Pancreas (tissue), 10 donors: ENCODE measurements around the gene MCM7. TPM values are rescaled to one million over a fixed set of nuclear protein-coding genes. Genes with fewer than 3 reads are reported as not detected.

Experiments used
- ATAC-seq, 4 donors: fragments of 200-7000 bp; cut with Tn5 transposase; one replicate each; pipeline versions ENCODE4 v1.8.0 to v1.9.1; 2020; ENCODE audit warnings: mild to moderate bottlenecking in 4 of 4, moderate library complexity in 4 of 4
- DNase-seq, 6 donors: peaks; one replicate each; pipeline ENCODE4 v3.0.0-alpha.2; 2020
- FAIRE-seq: peaks from 2 replicates; lab custom pipeline; 2012; peaks lifted over from hg19 to GRCh38; lab: Jason Lieb, UNC
- H3K27ac ChIP-seq, 4 donors: fragments of 200-600 bp; sonication (generic); 1 replicate in 3 of 4; 2 replicates in 1 of 4; pipeline versions ENCODE4 v1.5.0 to v1.8.0; 2020
- H3K27me3 ChIP-seq, 4 donors: fragments of 200-600 bp; one replicate each; pipeline ENCODE4 v1.8.0; 2021
- H3K36me3 ChIP-seq, 3 donors: fragments of 200-600 bp; sonication (generic) in 1 of 3; one replicate each; pipeline versions ENCODE4 v1.5.0 to v1.8.0; 2020 to 2021
- H3K4me1 ChIP-seq, 3 donors: fragments of 200-600 bp; one replicate each; pipeline ENCODE4 v1.8.0; 2021
- H3K4me3 ChIP-seq, 4 donors: fragments of 200-600 bp; sonication (generic) in 2 of 4; one replicate each; pipeline versions ENCODE4 v1.5.0 to v1.8.0; 2020 to 2021
- H3K9me3 ChIP-seq, 4 donors: fragments of 200-600 bp; one replicate each; pipeline ENCODE4 v1.8.0; 2021
- CTCF ChIP-seq, 4 donors: fragments of 200-600 bp; sonication (generic) in 3 of 4; IDR thresholded peaks; one replicate each; pipeline versions ENCODE4 v1.5.0 to v1.8.0; 2021; ENCODE audit warnings: antibody characterized with exemption in 4 of 4
- WGBS, 2 donors: extraction: QIAGEN DNeasy Blood & Tissue Kit; methylation state at CpG; one replicate each; pipeline ENCODE4 v1.1.7; 2013; 5-methylcytosine and 5-hydroxymethylcytosine counted together
- intact Hi-C, 3 donors: fragments of 100-400 bp; cut with DNase I; formaldehyde crosslinking; loops; one replicate each; pipeline versions ENCODE4 v1.11.1 to v1.14.2; 2022
- microRNA-seq, 2 donors: library from miRNA; unstranded; fragments of <30 nt; microRNA quantifications; one replicate each; pipeline versions ENCODE4 to v1.1.0, GENCODE V29; 2019 to 2020
- polyA plus RNA-seq, 2 donors: library from polyadenylated mRNA; stranded (reverse); fragments of 200-250 nt; gene quantifications; one replicate each; pipeline ENCODE4 v1.2.3, GENCODE V29; 2013
- total RNA-seq, 6 donors: library from RNA; stranded (reverse); fragmentation: NEBNext Ultra II Directional in 4 of 6; extraction: Animal tissue kit (Norgen Biotek cat#: 25700) in 4 of 6; gene quantifications; one replicate each; pipeline versions ENCODE4 v1.2.1 to v1.2.4, GENCODE V29; 2021 to 2023
- donor health status: healthy with polysubstance abuse.
- donor health status: DM: no; HTN: no; CAD: no; lungs with moderate emphysema.
- donor health status: DM: no; HTN: no; CAD: no.
- donor health status: control.
- donor health status: control.
- donor health status: Bipolar disorder and iron deficiency.
- donor health status: DM: yes; HTN: yes; CAD: no.
- donor health status: DM: no; HTN: no; CAD: no.
- donor health status: DM: no; HTN: no; CAD: no.
- donor health status: DM: yes; HTN: yes; CAD: no.

The MCM7 gene
- total and polyA plus RNA-seq, 8 donors = 21.7 to 77.0 (median 27.4) TPM

GRCh38 chr7:100051611-100052010 is 49.6 kb downstream of the MCM7 start:
- DNase-seq (no peak), ATAC-seq (no peak), FAIRE-seq (no peak)
- Histone ChIP-seq H3K9me3 (no peaks in the 10 kb centered on the region), H3K4me3 (no peak overlapping the region), H3K27ac (no peak overlapping the region), H3K36me3 (no peaks in the 10 kb centered on the region), H3K27me3 (no peaks in the 10 kb centered on the region), H3K4me1 (peaks cover 0 to 10% (median 7%) of the 10 kb centered on the region in 3 donors)
- intact Hi-C loops = loop anchor here in 1 of 3 donors (10.0 kb wide), 1 partner anchor 127 kb away; the partner anchor contains the start of gene GJC3
- WGBS, 2 donors = 75 to 76% methylated on average over 3 of the region's 3 CpGs
- no peak for TF ChIP-seq CTCF (IDR thresholded peaks at IDR 0.05)

DNA sequence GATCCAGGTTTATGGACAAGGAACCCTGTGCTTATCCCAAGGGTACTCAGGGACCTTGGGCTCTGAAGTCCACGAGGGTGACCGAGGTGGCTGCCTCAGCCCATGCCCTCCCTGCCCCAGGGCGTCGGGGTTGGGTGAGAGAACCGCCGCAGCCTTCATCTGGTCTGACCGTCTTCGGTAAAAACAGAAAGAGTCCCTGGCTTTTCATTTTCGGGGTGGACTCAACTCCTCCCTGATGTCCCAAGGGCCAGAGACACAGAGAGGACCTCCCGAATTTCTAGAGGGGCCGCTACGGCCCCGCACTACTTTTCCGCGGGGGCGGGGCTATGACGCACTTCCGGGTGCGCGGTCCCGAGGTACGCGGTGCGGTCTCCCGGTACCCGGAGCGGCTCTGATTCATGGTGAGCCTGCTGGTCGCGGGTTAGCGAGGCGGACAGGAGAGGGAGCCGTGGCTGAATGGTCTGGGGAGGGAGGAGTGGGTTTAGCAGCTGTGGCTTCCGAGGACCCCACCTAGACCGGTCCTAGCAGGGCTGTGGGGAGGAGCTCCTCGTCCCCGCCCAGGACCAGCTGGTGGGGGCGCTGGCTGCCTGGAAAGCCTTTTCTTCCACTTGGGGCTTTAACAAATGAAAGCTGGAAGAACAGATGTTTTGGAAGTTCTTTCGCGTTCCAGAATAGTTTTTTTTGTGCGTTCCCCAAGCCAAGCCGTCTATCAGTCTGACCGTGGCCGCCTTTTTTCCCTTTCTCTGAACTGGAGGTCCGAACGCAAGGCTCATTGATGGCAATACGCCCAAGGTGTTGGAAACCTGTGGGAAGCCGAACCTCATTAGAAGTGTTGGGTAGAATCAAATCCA is 51.5 kb downstream of the MCM7 start, which contains the start of gene ZSCAN21:
Gene ZSCAN21, plus strand, starts transcription at position 334 of the 851 bp plus-strand sequence. CDS start 7,233 bp downstream, outside the sequence.
- ATAC-seq = peak; percentile 90 to 96 (median 91)
- WGBS, 2 donors = 0% methylated on average over 47 of the region's 47 CpGs
- H3K4me3 ChIP-seq = peak within 1 kb of the TSS; percentile 61 to 88 (median 80)
- TF ChIP-seq CTCF (IDR thresholded peaks at IDR 0.05) = no peak
- FAIRE-seq = no peak
- intact Hi-C loops = loop anchor here in 1 of 3 donors (10.0 kb wide), 1 partner anchor 125 kb away; the partner anchor contains the start of gene GJC3
- H3K27ac ChIP-seq = peak within 1 kb of the TSS; percentile 92 to 94 (median 94)
- DNase-seq = peak; percentile 81 to 93 (median 86)
- H3K36me3 ChIP-seq = no peaks in the 10 kb centered on the region
- H3K9me3 ChIP-seq = no peaks in the 10 kb centered on the region
- no peaks in the 10 kb centered on the region for H3K27me3 ChIP-seq
- H3K4me1 ChIP-seq = peaks cover 0 to 10% (median 7%) of the 10 kb centered on the region in 3 donors

DNA sequence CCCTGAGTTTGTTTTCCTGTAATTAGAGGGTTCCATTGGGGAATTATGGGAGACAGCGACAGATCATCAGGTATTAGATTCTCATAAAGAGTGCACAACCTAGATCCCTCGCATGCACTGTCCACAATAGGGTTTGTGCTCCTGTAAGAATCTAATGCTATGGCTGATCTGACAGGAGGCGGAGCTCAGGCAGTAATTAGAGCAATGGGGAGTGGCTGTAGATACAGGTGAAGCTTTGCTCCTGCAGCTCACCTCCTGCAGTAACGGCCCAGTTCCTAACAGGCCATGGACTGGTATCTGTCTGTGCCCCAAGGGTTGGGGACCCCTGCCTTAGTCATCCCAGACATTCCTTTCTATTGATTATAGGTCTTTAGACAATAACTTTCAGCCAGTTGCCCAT is 52.5 kb downstream of the MCM7 start:
- Histone ChIP-seq H3K4me1 (peaks cover 0 to 10% (median 7%) of the 10 kb centered on the region in 3 donors), H3K36me3 (no peaks in the 10 kb centered on the region), H3K27ac (no peak overlapping the region), H3K27me3 (no peaks in the 10 kb centered on the region), H3K4me3 (no peak overlapping the region), H3K9me3 (no peaks in the 10 kb centered on the region)
- no peak for DNase-seq
- intact Hi-C loops = no loop called here
- WGBS, 2 donors = 69 to 72% methylated on average over 4 of the region's 4 CpGs
- FAIRE-seq = no peak
- no peak for ATAC-seq
- no peak for TF ChIP-seq CTCF (IDR thresholded peaks at IDR 0.05)

DNA sequence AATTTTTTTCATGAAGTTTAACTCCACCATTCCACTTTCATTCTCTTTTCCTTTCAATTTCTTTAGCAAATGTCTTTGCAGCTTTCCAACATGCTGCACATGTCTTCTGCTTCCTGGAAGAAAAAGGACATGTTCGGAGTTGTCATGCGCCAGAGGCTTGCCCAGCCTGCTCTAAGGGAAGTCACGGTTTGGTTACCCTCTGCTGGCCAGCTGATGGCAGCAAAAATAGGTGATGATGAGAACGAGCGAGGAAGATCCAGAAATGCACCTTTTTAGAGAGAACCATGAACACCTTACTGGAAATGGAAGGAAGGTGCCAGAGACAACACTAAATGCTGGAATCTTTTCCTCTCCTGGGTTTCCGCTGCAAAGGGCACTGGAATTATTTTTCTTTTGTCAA is 56.5 kb downstream of the MCM7 start:
- H3K9me3 ChIP-seq = no peaks in the 10 kb centered on the region
- H3K27me3 ChIP-seq = no peaks in the 10 kb centered on the region
- DNase-seq (peak in 1 of 6 donors; percentile 39), ATAC-seq (peak in 3 of 4 donors; percentile 50 to 67 (median 55)), FAIRE-seq (no peak)
- H3K4me1 ChIP-seq = peaks cover 0 to 5% (median 0%) of the 10 kb centered on the region in 3 donors
- intact Hi-C loops = loop anchor here in 1 of 3 donors (5.0 kb wide), 1 partner anchor 47 kb away; no protein-coding TSS in a partner anchor
- H3K36me3 ChIP-seq = no peaks in the 10 kb centered on the region
- H3K27ac ChIP-seq = no peak overlapping the region
- peak in 1 of 4 donors; percentile 12 for TF ChIP-seq CTCF (IDR thresholded peaks at IDR 0.05)
- 36 to 47% methylated on average over 6 of the region's 6 CpGs for WGBS, 2 donors
- H3K4me3 ChIP-seq = no peak overlapping the region

Small RNA genes within 50 kb of the gene (microRNA-seq; reads per million reads assigned to microRNA genes)
- gene MIR106B = 880 to 1,363 reads per million in 2 donors
- 326 to 479 reads per million in 2 donors for gene MIR25
- gene MIR93 = 868 to 1,951 reads per million in 2 donors

Other genes starting within 250 kb of the MCM7 start
- not detected for gene OR2AE1, start 224.4 kb downstream of the MCM7 start, total RNA-seq
- gene OR2AE1, start 224.4 kb downstream of the MCM7 start, polyA plus RNA-seq = not detected
- 10 to 100 TPM; 13.8 to 18.6 (median 16.4) TPM for gene TRIM4, start 181.9 kb downstream of the MCM7 start, total RNA-seq
- gene TRIM4, start 181.9 kb downstream of the MCM7 start, polyA plus RNA-seq = 10 to 100 TPM in 1 of 2 donors, 1 to 10 TPM in 1; 9.4 to 13.4 TPM
- gene GJC3, start 171.8 kb downstream of the MCM7 start, total RNA-seq = 1 to 10 TPM in 4 of 6 donors, under 1 TPM in 2; 0.37 to 8.7 (median 4.7) TPM
- gene GJC3, start 171.8 kb downstream of the MCM7 start, polyA plus RNA-seq = 1 to 10 TPM; 4.2 to 4.6 TPM
- gene AZGP1, start 125.4 kb downstream of the MCM7 start, total RNA-seq = 100 to 1,000 TPM; 174 to 262 (median 214) TPM
- 100 to 1,000 TPM; 362 to 686 TPM for gene AZGP1, start 125.4 kb downstream of the MCM7 start, polyA plus RNA-seq
- gene ZKSCAN1, start 85.8 kb downstream of the MCM7 start, total RNA-seq = 10 to 100 TPM; 52.6 to 86.0 (median 68.2) TPM
- gene ZKSCAN1, start 85.8 kb downstream of the MCM7 start, polyA plus RNA-seq = 10 to 100 TPM; 24.2 to 28.9 TPM
- gene ZSCAN21, start 51.6 kb downstream of the MCM7 start, total RNA-seq = 1 to 10 TPM; 3.8 to 9.6 (median 6.2) TPM
- 10 to 100 TPM in 1 of 2 donors, 1 to 10 TPM in 1; 8.3 to 11.8 TPM for gene ZSCAN21, start 51.6 kb downstream of the MCM7 start, polyA plus RNA-seq
- gene ZNF3, start 19.7 kb downstream of the MCM7 start, total RNA-seq = 10 to 100 TPM in 5 of 6 donors, 1 to 10 TPM in 1; 9.6 to 21.2 (median 13.2) TPM
- 10 to 100 TPM; 15.8 to 21.1 TPM for gene ZNF3, start 19.7 kb downstream of the MCM7 start, polyA plus RNA-seq
- gene COPS6, start 12.4 kb downstream of the MCM7 start, total RNA-seq = 10 to 100 TPM; 34.6 to 44.0 (median 38.3) TPM
- 10 to 100 TPM; 46.0 to 82.0 TPM for gene COPS6, start 12.4 kb downstream of the MCM7 start, polyA plus RNA-seq
- gene AP4M1, start 246 bp upstream of the MCM7 start, total RNA-seq = 10 to 100 TPM in 5 of 6 donors, 1 to 10 TPM in 1; 8.6 to 14.6 (median 10.9) TPM
- 10 to 100 TPM; 23.5 to 25.4 TPM for gene AP4M1, start 246 bp upstream of the MCM7 start, polyA plus RNA-seq
- gene TAF6, start 18.0 kb upstream of the MCM7 start, total RNA-seq = 10 to 100 TPM; 11.7 to 27.2 (median 13.9) TPM
- 10 to 100 TPM; 31.3 to 39.6 TPM for gene TAF6, start 18.0 kb upstream of the MCM7 start, polyA plus RNA-seq
- 1 to 10 TPM; 1.8 to 6.5 (median 2.8) TPM for gene CNPY4, start 18.2 kb upstream of the MCM7 start, total RNA-seq
- 10 to 100 TPM in 1 of 2 donors, 1 to 10 TPM in 1; 4.7 to 10.8 TPM for gene CNPY4, start 18.2 kb upstream of the MCM7 start, polyA plus RNA-seq
- gene MBLAC1, start 25.6 kb upstream of the MCM7 start, total RNA-seq = 1 to 10 TPM; 1.1 to 2.1 (median 1.7) TPM
- gene MBLAC1, start 25.6 kb upstream of the MCM7 start, polyA plus RNA-seq = 1 to 10 TPM; 2.1 to 3.7 TPM
- gene LAMTOR4, start 47.5 kb upstream of the MCM7 start, total RNA-seq = 10 to 100 TPM; 43.8 to 57.3 (median 51.8) TPM
- gene LAMTOR4, start 47.5 kb upstream of the MCM7 start, polyA plus RNA-seq = 100 to 1,000 TPM; 147 to 209 TPM
- 10 to 100 TPM in 2 of 6 donors, 1 to 10 TPM in 4; 5.1 to 15.7 (median 8.8) TPM for gene TRAPPC14, start 57.3 kb upstream of the MCM7 start, total RNA-seq
- 10 to 100 TPM; 32.1 to 34.6 TPM for gene TRAPPC14, start 57.3 kb upstream of the MCM7 start, polyA plus RNA-seq
- gene GAL3ST4, start 67.2 kb upstream of the MCM7 start, total RNA-seq = 1 to 10 TPM in 2 of 6 donors, under 1 TPM in 4; 0.28 to 8.9 (median 0.69) TPM
- gene GAL3ST4, start 67.2 kb upstream of the MCM7 start, polyA plus RNA-seq = under 1 TPM; 0.45 to 0.65 TPM
- 1 to 10 TPM in 1 of 6 donors, under 1 TPM in 5; 0.12 to 2.5 (median 0.51) TPM for gene GPC2, start 76.0 kb upstream of the MCM7 start, total RNA-seq
- under 1 TPM; 0.59 to 0.68 TPM for gene GPC2, start 76.0 kb upstream of the MCM7 start, polyA plus RNA-seq
- gene STAG3, start 76.5 kb upstream of the MCM7 start, total RNA-seq = 1 to 10 TPM in 2 of 6 donors, under 1 TPM in 4; 0.19 to 1.2 (median 0.94) TPM
- under 1 TPM; 0.99 TPM for gene STAG3, start 76.5 kb upstream of the MCM7 start, polyA plus RNA-seq
- gene PVRIG, start 118.6 kb upstream of the MCM7 start, total RNA-seq = under 1 TPM in 2 of 6 donors, not detected in 4; 0.22 to 0.34 TPM
- under 1 TPM in 1 of 2 donors, not detected in 1; 0.09 TPM for gene PVRIG, start 118.6 kb upstream of the MCM7 start, polyA plus RNA-seq
- gene SPDYE3, start 206.3 kb upstream of the MCM7 start, total RNA-seq = not detected
- gene SPDYE3, start 206.3 kb upstream of the MCM7 start, polyA plus RNA-seq = under 1 TPM; 0.08 to 0.09 TPM